HEK293 (cell line): ENCODE measurements around the gene CDYL.
A peak's percentile ranks its signal among the peaks of the same experiment; 100 is the strongest.

Experiments used
- CTCF ChIA-PET: fragments of 350-600 bp; formaldehyde crosslinking; extraction: SDS; loops from one replicate; lab custom pipeline; 2021; ENCODE audit warnings: antibody characterized with exemption; lab: Yijun Ruan, JAX
- POLR2A ChIA-PET: fragments of 300-600 bp; formaldehyde crosslinking; extraction: SDS; loops from one replicate; lab custom pipeline; 2020; ENCODE audit warnings: antibody characterized with exemption, inconsistent platforms; lab: Yijun Ruan, JAX
- H3K27ac ChIP-seq: fragments of 200-500 bp; sonication (Bioruptor generic); 2 replicates; pipeline ENCODE4 v1.5.1; 2014; ENCODE audit warnings: low read depth, low read length, control low read depth, inconsistent platforms; ENCODE audit errors: extremely low read depth
- H3K36me3 ChIP-seq, 2 experiments: fragments of 200-500 bp in 1 of 2; sonication (Bioruptor generic) in 1 of 2; 1 replicate in 1 of 2; 2 replicates in 1 of 2; pipeline ENCODE4 v1.5.1; 2014 to 2017; ENCODE audit warnings: inconsistent platforms in 2 of 2, low read length in 2 of 2; ENCODE audit not compliant: control insufficient read depth in 2 of 2, insufficient read depth in 1 of 2
- H3K4me1 ChIP-seq: fragments of 200-500 bp; sonication (Bioruptor generic); 2 replicates; pipeline ENCODE4 v1.5.1; 2014; ENCODE audit warnings: mild to moderate bottlenecking, low read length, inconsistent platforms; ENCODE audit not compliant: control insufficient read depth, insufficient read depth
- H3K4me3 ChIP-seq: 2 replicates; pipeline ENCODE4 v1.5.1; 2011; ENCODE audit warnings: low read depth, mild to moderate bottlenecking, control low read depth, low read length, moderate library complexity
- H3K9me3 ChIP-seq: fragments of 200-500 bp; sonication (Bioruptor generic); 2 replicates; pipeline ENCODE4 v1.5.1; 2014; ENCODE audit warnings: low read depth, low read length, inconsistent platforms; ENCODE audit not compliant: control insufficient read depth, insufficient read depth
- GLIS2 ChIP-seq: fragments of 450-650 bp; formaldehyde crosslinking; IDR thresholded peaks from 2 replicates; pipeline ENCODE4 v1.5.1; 2016; ENCODE audit warnings: missing biosample characterization, missing genetic modification characterization
- HOXD13 ChIP-seq: sonication (generic); formaldehyde crosslinking; IDR thresholded peaks from 2 replicates; pipeline ENCODE4 v1.8.0; 2022; ENCODE audit warnings: missing genetic modification reagents, borderline replicate concordance
- REPIN1 ChIP-seq: fragments of 450-650 bp; formaldehyde crosslinking; IDR thresholded peaks from 2 replicates; pipeline ENCODE4 v1.5.1; 2017; ENCODE audit warnings: missing biosample characterization, missing genetic modification characterization, low read depth
- TCF7L2 ChIP-seq: IDR thresholded peaks from 2 replicates; pipeline ENCODE4 v1.6.1; 2011; ENCODE audit warnings: low read depth, mild to moderate bottlenecking, inconsistent platforms, low read length, moderate library complexity, borderline replicate concordance
- ZBTB7A ChIP-seq: fragments of 450-650 bp; formaldehyde crosslinking; IDR thresholded peaks from 2 replicates; pipeline ENCODE4 v1.5.1; 2016; ENCODE audit warnings: low read depth, missing biosample characterization, missing genetic modification characterization
- ZNF10 ChIP-seq: fragments of 450-650 bp; formaldehyde crosslinking; IDR thresholded peaks from 2 replicates; pipeline ENCODE4 v1.5.1; 2017; ENCODE audit warnings: missing biosample characterization, missing genetic modification characterization
- ZNF146 ChIP-seq: fragments of 450-650 bp; formaldehyde crosslinking; IDR thresholded peaks from 2 replicates; pipeline ENCODE4 v1.5.1; 2016; ENCODE audit warnings: missing biosample characterization, missing genetic modification characterization
- ZNF214 ChIP-seq: fragments of 450-650 bp; formaldehyde crosslinking; IDR thresholded peaks from 2 replicates; pipeline ENCODE4 v1.5.1; 2017; ENCODE audit warnings: missing biosample characterization, mild to moderate bottlenecking, missing genetic modification characterization, borderline replicate concordance
- ZNF292 ChIP-seq: fragments of 450-650 bp; formaldehyde crosslinking; IDR thresholded peaks from 2 replicates; pipeline ENCODE4 v1.5.1; 2016; ENCODE audit warnings: low read depth, missing biosample characterization, missing genetic modification characterization, borderline replicate concordance
- ZNF37A ChIP-seq: fragments of 450-650 bp; IDR thresholded peaks from 2 replicates; pipeline ENCODE4 v1.5.1; 2018; ENCODE audit warnings: missing biosample characterization, missing genetic modification characterization
- ZNF510 ChIP-seq: fragments of 450-650 bp; formaldehyde crosslinking; IDR thresholded peaks from 2 replicates; pipeline ENCODE4 v1.5.1; 2018; ENCODE audit warnings: mild to moderate bottlenecking, missing genetic modification characterization, missing biosample characterization; ENCODE audit not compliant: insufficient replicate concordance
- ZNF548 ChIP-seq: fragments of 450-650 bp; formaldehyde crosslinking; IDR thresholded peaks from 2 replicates; pipeline ENCODE4 v1.5.1; 2016; ENCODE audit warnings: missing biosample characterization, missing genetic modification characterization
- ZNF561 ChIP-seq: fragments of 450-650 bp; IDR thresholded peaks from 2 replicates; pipeline ENCODE4 v1.5.1; 2018; ENCODE audit warnings: missing biosample characterization, missing genetic modification characterization, borderline replicate concordance
- ZNF585B ChIP-seq: fragments of 450-650 bp; formaldehyde crosslinking; IDR thresholded peaks from 2 replicates; pipeline ENCODE4 v1.5.1; 2016; ENCODE audit warnings: missing biosample characterization, missing genetic modification characterization
- ZNF600 ChIP-seq: fragments of 450-650 bp; formaldehyde crosslinking; IDR thresholded peaks from 2 replicates; pipeline ENCODE4 v1.5.1; 2016; ENCODE audit warnings: missing biosample characterization, missing genetic modification characterization
- ZNF626 ChIP-seq: fragments of 450-650 bp; sonication (Bioruptor Pico); formaldehyde crosslinking; IDR thresholded peaks from 2 replicates; pipeline ENCODE4 v1.5.1; 2018; ENCODE audit warnings: missing biosample characterization, missing genetic modification characterization, inconsistent platforms
- ZNF654 ChIP-seq: fragments of 450-650 bp; formaldehyde crosslinking; IDR thresholded peaks from 2 replicates; pipeline ENCODE4 v1.5.1; 2016; ENCODE audit warnings: low read depth, missing biosample characterization, missing genetic modification characterization
- ZNF677 ChIP-seq: fragments of 450-650 bp; IDR thresholded peaks from 2 replicates; pipeline ENCODE4 v1.5.0; 2018; ENCODE audit warnings: missing biosample characterization, mild to moderate bottlenecking, missing genetic modification characterization, moderate library complexity
- ZNF707 ChIP-seq: fragments of 450-650 bp; formaldehyde crosslinking; IDR thresholded peaks from 2 replicates; pipeline ENCODE4 v1.5.1; 2016; ENCODE audit warnings: missing biosample characterization, missing genetic modification characterization
- ZNF785 ChIP-seq: fragments of 450-650 bp; formaldehyde crosslinking; IDR thresholded peaks from 2 replicates; pipeline ENCODE4 v1.5.1; 2016; ENCODE audit warnings: missing biosample characterization, missing genetic modification characterization
- ZNF830 ChIP-seq: fragments of 450-650 bp; IDR thresholded peaks from 2 replicates; pipeline ENCODE4 v1.5.0; 2018; ENCODE audit warnings: missing biosample characterization, missing genetic modification characterization, low read depth, mild to moderate bottlenecking, moderate library complexity
- ZNF843 ChIP-seq: fragments of 450-650 bp; formaldehyde crosslinking; IDR thresholded peaks from 2 replicates; pipeline ENCODE4 v1.5.1; 2016; ENCODE audit warnings: missing biosample characterization, missing genetic modification characterization
- ZSCAN30 ChIP-seq: fragments of 450-650 bp; IDR thresholded peaks from 2 replicates; pipeline ENCODE4 v1.5.1; 2018; ENCODE audit warnings: missing biosample characterization, mild to moderate bottlenecking, missing genetic modification characterization, moderate library complexity
- TF ChIP-seq, protein P1 (sequence below): fragments of 450-650 bp; formaldehyde crosslinking; IDR thresholded peaks from 2 replicates; pipeline ENCODE4 v1.5.1; 2016; ENCODE audit warnings: missing biosample characterization, missing genetic modification characterization
- TF ChIP-seq, protein P2 (sequence below): fragments of 450-650 bp; formaldehyde crosslinking; IDR thresholded peaks from 2 replicates; pipeline ENCODE4 v1.5.1; 2016; ENCODE audit warnings: missing biosample characterization, missing genetic modification characterization, borderline replicate concordance
- TF ChIP-seq, protein P3 (sequence below): fragments of 450-650 bp; formaldehyde crosslinking; IDR thresholded peaks from 2 replicates; pipeline ENCODE4 v1.5.1; 2016; ENCODE audit warnings: missing biosample characterization, missing genetic modification characterization
- TF ChIP-seq, protein P4 (sequence below): fragments of 450-650 bp; formaldehyde crosslinking; IDR thresholded peaks from 2 replicates; pipeline ENCODE4 v1.5.1; 2016; ENCODE audit warnings: missing biosample characterization, missing genetic modification characterization
- TF ChIP-seq, protein P5 (sequence below): fragments of 450-650 bp; formaldehyde crosslinking; IDR thresholded peaks from 2 replicates; pipeline ENCODE4 v1.5.1; 2017; ENCODE audit warnings: missing biosample characterization, missing genetic modification characterization

Gene CDYL

DNA sequence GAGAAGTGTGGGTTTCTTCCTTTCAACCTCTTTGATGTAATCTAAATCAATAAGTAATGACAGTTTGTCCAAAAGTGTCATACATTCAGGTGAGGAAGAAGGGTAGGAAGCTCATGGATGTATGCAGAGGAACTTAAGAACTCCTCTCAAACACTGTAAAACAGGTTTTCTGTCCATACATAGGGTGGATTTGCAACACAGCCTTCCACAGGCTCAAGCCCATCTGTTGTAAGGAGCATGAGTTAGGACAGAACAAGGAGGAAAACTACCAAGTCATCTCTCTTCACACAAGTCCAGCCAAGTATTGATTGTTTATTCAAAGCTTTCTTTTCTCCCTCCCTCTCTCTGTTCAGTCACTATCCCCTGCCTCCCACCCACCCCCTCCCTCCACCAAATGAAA, 49.0 kb upstream of the CDYL start (continued):
- no peak for TF ChIP-seq ZNF548 (tag by site-specific recombination)
- no peak for TF ChIP-seq REPIN1 (tag by site-specific recombination)
- no peak for TF ChIP-seq ZBTB7A (tag by site-specific recombination)
- TF ChIP-seq ZNF10 (tag by site-specific recombination), result no peak

DNA sequence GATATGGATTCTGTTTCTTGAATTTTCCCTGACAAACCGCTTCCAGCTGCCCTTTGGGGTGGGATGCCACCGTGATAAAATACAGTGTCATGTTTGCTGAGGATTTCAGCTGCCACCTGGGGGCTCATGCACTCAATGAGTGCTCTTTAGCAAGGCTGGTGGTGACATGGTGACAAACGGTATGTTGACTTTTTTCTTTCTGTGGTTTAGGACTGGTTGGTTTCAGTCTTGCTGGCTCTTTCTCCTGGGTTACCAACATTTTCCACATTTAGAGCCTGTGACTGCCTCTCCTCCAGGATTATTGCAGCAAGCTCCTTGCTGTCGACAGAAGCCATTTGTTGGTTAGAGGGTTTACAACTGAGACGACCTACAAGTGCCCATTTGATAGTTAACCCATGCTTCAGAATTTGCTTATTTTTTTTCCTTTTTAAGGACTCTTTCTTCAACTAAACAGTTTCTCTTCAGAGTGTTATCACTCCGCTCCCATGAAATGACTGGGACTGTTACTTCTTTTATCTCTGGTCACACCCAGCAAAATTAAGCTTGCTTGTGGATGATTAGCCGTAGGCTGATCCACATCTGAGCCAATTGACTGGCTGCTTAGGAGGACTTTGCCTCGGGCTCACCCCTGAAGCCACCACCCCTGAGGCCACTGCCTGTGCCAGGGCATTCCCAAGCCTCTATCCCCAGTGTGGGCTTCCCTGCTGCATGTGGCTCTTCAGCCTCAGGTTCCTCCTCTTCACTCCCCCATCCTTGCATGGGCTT, 48.4 kb upstream of the CDYL start:
- no peak overlapping the region for H3K27ac ChIP-seq
- H3K9me3 ChIP-seq, result no peaks in the 10 kb centered on the region
- no peak overlapping the region for H3K4me3 ChIP-seq
- no peaks in the 10 kb centered on the region for H3K4me1 ChIP-seq
- no peaks in the 10 kb centered on the region for H3K36me3 ChIP-seq
- ChIA-PET CTCF (interaction anchor here (0.8 to 1.3 kb wide), 2 partner anchors 117 to 121 kb away, joined by 3 to 6 read pairs; no protein-coding TSS in a partner anchor), POLR2A (no interaction called here)
- TF ChIP-seq ZNF146 (tag by site-specific recombination), result no peak
- TF ChIP-seq, protein P1, sequence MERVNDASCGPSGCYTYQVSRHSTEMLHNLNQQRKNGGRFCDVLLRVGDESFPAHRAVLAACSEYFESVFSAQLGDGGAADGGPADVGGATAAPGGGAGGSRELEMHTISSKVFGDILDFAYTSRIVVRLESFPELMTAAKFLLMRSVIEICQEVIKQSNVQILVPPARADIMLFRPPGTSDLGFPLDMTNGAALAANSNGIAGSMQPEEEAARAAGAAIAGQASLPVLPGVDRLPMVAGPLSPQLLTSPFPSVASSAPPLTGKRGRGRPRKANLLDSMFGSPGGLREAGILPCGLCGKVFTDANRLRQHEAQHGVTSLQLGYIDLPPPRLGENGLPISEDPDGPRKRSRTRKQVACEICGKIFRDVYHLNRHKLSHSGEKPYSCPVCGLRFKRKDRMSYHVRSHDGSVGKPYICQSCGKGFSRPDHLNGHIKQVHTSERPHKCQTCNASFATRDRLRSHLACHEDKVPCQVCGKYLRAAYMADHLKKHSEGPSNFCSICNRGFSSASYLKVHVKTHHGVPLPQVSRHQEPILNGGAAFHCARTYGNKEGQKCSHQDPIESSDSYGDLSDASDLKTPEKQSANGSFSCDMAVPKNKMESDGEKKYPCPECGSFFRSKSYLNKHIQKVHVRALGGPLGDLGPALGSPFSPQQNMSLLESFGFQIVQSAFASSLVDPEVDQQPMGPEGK (tag by site-specific recombination), result no peak
- no peak for TF ChIP-seq ZNF37A
- no peak for TF ChIP-seq GLIS2 (tag by site-specific recombination)
- TF ChIP-seq, protein P2, sequence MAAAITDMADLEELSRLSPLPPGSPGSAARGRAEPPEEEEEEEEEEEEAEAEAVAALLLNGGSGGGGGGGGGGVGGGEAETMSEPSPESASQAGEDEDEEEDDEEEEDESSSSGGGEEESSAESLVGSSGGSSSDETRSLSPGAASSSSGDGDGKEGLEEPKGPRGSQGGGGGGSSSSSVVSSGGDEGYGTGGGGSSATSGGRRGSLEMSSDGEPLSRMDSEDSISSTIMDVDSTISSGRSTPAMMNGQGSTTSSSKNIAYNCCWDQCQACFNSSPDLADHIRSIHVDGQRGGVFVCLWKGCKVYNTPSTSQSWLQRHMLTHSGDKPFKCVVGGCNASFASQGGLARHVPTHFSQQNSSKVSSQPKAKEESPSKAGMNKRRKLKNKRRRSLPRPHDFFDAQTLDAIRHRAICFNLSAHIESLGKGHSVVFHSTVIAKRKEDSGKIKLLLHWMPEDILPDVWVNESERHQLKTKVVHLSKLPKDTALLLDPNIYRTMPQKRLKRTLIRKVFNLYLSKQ (tag by site-specific recombination), result no peak
- no peak for TF ChIP-seq ZNF677 (tag by site-specific recombination)
- TF ChIP-seq, protein P3, sequence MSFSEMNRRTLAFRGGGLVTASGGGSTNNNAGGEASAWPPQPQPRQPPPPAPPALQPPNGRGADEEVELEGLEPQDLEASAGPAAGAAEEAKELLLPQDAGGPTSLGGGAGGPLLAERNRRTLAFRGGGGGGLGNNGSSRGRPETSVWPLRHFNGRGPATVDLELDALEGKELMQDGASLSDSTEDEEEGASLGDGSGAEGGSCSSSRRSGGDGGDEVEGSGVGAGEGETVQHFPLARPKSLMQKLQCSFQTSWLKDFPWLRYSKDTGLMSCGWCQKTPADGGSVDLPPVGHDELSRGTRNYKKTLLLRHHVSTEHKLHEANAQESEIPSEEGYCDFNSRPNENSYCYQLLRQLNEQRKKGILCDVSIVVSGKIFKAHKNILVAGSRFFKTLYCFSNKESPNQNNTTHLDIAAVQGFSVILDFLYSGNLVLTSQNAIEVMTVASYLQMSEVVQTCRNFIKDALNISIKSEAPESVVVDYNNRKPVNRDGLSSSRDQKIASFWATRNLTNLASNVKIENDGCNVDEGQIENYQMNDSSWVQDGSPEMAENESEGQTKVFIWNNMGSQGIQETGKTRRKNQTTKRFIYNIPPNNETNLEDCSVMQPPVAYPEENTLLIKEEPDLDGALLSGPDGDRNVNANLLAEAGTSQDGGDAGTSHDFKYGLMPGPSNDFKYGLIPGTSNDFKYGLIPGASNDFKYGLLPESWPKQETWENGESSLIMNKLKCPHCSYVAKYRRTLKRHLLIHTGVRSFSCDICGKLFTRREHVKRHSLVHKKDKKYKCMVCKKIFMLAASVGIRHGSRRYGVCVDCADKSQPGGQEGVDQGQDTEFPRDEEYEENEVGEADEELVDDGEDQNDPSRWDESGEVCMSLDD (tag by site-specific recombination), result no peak
- TF ChIP-seq TCF7L2, result no peak
- no peak for TF ChIP-seq ZNF626 (tag by site-specific recombination)
- no peak for TF ChIP-seq ZNF600
- TF ChIP-seq ZNF654 (tag by site-specific recombination), result no peak
- TF ChIP-seq ZNF214 (tag by site-specific recombination), result no peak
- no peak for TF ChIP-seq ZSCAN30 (tag by site-specific recombination)
- no peak for TF ChIP-seq ZNF707
- TF ChIP-seq ZNF292 (tag by site-specific recombination), result no peak
- no peak for TF ChIP-seq ZNF510 (tag by site-specific recombination)
- TF ChIP-seq HOXD13 (CRISPR knock-in tag), result no peak
- no peak for TF ChIP-seq ZNF830 (tag by site-specific recombination)
- TF ChIP-seq, protein P4, sequence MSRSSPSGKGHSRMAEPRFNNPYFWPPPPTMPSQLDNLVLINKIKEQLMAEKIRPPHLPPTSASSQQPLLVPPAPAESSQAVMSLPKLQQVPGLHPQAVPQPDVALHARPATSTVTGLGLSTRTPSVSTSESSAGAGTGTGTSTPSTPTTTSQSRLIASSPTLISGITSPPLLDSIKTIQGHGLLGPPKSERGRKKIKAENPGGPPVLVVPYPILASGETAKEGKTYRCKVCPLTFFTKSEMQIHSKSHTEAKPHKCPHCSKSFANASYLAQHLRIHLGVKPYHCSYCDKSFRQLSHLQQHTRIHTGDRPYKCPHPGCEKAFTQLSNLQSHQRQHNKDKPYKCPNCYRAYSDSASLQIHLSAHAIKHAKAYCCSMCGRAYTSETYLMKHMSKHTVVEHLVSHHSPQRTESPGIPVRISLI (tag by site-specific recombination), result no peak
- TF ChIP-seq ZNF843 (tag by site-specific recombination), result peak; percentile 33; the same call in 1 of the 2 replicates
- TF ChIP-seq ZNF585B (tag by site-specific recombination), result no peak
- no peak for TF ChIP-seq ZNF785 (tag by site-specific recombination)
- TF ChIP-seq, protein P5, sequence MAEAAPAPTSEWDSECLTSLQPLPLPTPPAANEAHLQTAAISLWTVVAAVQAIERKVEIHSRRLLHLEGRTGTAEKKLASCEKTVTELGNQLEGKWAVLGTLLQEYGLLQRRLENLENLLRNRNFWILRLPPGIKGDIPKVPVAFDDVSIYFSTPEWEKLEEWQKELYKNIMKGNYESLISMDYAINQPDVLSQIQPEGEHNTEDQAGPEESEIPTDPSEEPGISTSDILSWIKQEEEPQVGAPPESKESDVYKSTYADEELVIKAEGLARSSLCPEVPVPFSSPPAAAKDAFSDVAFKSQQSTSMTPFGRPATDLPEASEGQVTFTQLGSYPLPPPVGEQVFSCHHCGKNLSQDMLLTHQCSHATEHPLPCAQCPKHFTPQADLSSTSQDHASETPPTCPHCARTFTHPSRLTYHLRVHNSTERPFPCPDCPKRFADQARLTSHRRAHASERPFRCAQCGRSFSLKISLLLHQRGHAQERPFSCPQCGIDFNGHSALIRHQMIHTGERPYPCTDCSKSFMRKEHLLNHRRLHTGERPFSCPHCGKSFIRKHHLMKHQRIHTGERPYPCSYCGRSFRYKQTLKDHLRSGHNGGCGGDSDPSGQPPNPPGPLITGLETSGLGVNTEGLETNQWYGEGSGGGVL (tag by site-specific recombination), result no peak
- TF ChIP-seq ZNF561 (tag by site-specific recombination), result 0 out of 2 replicates have a peak, but pooled peaks have one; percentile 42
